Activated CD4-positive, alpha-beta T cell treated with anti-CD3 and anti-CD28 coated beads, Interleukin-2, amount 10 ng/mL, durations not matched to agents 7 days and 5 days (primary cell): ENCODE measurements around the gene NOL12. TPM values are rescaled to one million over a fixed set of nuclear protein-coding genes. Genes with fewer than 3 reads are reported as not detected.

ENCODE experiments used
- total RNA-seq, 2 experiments: library from RNA; stranded (reverse); gene quantifications; one replicate each; pipeline ENCODE4 v1.2.3, GENCODE V29; 2021

Gene NOL12
- total RNA-seq, 2 experiments from 2014 or later = 57.3 to 57.7 TPM

Other genes with a start within 250 kb of the NOL12 start
- gene MFNG, start 200.0 kb upstream of the NOL12 start, total RNA-seq = 100 to 1,000 TPM; 218 to 219 TPM
- not detected for gene CARD10, start 166.9 kb upstream of the NOL12 start, total RNA-seq
- gene CDC42EP1, start 125.9 kb upstream of the NOL12 start, total RNA-seq = under 1 TPM in 1 of 2 experiments, not detected in 1; 0.30 TPM
- not detected for gene LGALS2, start 106.3 kb upstream of the NOL12 start, total RNA-seq
- gene GGA1, start 77.5 kb upstream of the NOL12 start, total RNA-seq = 10 to 100 TPM; 58.5 to 62.8 TPM
- 100 to 1,000 TPM; 184 to 187 TPM for gene SH3BP1, start 46.7 kb upstream of the NOL12 start, total RNA-seq
- gene PDXP, start 27.6 kb upstream of the NOL12 start, total RNA-seq = 10 to 100 TPM; 21.5 to 21.8 TPM
- 1,000 to 10,000 TPM; 1,140 to 1,273 TPM for gene LGALS1, start 10.7 kb upstream of the NOL12 start, total RNA-seq
- 10 to 100 TPM; 44.1 to 53.5 TPM for gene TRIOBP, start 10.7 kb downstream of the NOL12 start, total RNA-seq
- gene GCAT, start 121.6 kb downstream of the NOL12 start, total RNA-seq = 10 to 100 TPM; 10.4 to 12.0 TPM
- gene GALR3, start 137.0 kb downstream of the NOL12 start, total RNA-seq = not detected
- 10 to 100 TPM; 26.7 to 27.4 TPM for gene ANKRD54, start 158.0 kb downstream of the NOL12 start, total RNA-seq
- 100 to 1,000 TPM; 444 to 449 TPM for gene EIF3L, start 163.1 kb downstream of the NOL12 start, total RNA-seq
- 10 to 100 TPM; 27.6 to 30.7 TPM for gene MICALL1, start 220.0 kb downstream of the NOL12 start, total RNA-seq